NCI-H1417 treated with DMSO at 0.1 percent for 48 hours (cell line): ENCODE data around the gene CTIF.
"Not testable (repeated sequence)": the region's sequence is repeated elsewhere in the genome, so short reads cannot be mapped to it uniquely, and the experiment has no call there.

Experiments used
- DNase-seq: peaks from one replicate; lab custom pipeline; 2025; lab: John Stamatoyannopoulos, UW

The CTIF gene

GRCh38 chr18:48868468-48869466 is 329.9 kb downstream of the CTIF start:
- no peak for DNase-seq

DNA sequence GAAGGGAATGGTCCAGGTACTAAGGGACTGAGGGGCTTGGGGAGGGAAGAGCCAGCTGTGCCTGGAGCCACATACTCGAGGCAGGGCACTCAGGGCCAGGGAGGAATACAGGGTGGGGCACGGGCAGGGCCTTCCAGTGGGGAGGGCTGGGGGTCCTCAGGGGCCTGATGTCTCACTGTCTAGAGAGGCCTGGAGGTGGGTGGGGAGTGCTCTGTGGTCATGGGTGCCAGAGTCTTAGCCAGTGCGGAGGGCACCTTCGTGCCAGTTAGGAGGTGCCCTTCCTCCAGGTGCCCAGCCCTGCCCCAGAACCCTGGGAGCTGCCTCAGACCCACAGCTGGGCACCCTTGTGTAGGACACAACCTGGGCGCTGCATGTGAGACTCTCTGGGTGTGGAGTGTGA is 330.8 kb downstream of the CTIF start:
- no peak for DNase-seq

DNA sequence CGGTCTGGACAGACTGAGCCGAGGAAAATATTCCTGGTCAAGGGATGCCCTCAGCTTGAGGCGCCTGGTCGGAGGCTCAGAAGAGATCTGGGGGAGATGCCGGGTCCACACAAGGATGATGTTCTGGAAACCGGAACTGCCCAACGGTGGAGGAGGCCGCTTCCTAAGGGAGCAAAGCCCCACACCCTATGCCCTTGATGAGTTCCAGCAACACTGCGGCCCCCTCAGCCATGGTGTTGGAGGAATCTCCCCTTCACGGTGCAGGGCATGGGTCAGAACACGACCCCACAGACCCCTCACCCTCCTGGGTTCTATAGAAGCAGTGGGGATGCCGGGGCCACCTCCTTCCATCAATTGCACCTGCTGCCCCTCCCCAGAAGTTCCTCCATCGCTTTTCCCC is 332.1 kb downstream of the CTIF start:
- DNase-seq, result not testable (repeated sequence)

- no peak for DNase-seq
Measured at GRCh38 chr18:48871391-48872166, 332.7 kb downstream of the CTIF start.

DNA sequence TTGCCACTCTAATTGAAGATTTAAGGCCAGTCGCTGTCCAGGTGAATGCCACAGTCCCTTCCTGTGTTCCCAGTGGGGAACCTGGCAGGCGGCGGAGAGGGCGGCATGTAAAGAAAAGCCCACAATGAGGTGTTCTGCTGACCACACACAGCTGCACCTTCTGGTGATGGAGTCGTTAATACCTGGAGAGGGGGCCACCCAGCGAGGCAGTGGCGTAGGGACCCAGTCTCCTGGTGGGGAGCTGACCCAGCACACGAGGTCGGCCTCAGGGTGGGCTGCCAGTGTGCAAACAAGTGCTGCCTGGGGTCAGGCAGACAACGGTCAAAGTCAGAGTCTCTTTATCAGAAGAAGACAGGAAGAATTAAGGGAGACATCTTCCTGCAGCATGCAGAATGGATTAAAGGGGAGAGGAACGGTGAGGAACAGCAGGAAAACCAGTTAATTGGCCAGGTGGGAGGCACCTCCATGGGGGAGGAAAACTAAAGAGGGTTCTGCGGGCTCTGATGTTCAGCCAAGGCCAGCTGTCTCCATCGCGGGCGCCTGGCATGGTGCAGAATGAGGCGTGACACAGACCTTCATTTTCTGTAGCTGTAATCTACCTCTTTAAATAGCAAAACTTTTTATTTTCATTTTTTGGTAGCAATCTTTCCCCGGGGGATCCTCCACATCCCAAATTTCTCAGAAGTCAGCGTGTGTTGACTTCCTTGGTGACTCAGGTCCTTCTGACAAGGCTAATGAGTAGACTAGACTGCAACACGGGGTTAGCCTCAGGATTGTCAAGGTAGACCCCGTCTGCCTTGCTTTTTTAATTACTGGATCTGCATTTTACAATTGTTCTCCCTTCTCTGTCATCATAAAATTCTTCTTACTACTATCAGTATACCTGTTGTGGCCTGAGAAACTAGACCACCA is 333.7 kb downstream of the CTIF start:
- DNase-seq, result no peak

GRCh38 chr18:48874233-48874632 is 335.4 kb downstream of the CTIF start:
- DNase-seq, result no peak

DNA sequence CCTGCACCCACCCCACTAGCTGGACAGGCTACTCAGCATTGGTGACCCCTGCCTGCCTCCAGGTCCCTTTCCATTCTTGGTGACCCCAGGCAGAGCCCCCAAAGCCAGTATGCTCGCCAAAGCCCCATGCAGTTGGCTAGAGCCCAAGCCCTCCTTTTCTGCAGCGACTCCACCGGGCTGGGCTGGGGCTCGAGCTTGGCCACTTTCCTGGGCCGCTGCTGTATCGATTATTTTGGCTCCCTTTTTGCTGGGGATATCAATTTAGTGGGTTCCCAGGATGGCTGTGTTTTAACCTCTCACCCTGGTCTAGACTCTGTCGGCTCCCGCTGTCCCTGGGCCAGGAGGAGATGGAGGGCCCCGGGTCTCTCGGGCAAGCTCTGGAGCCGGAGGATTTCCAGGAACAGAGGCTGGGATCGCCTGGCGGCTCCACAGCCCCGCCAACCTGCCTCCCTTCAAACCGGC is 335.9 kb downstream of the CTIF start:
- DNase-seq, result no peak

DNA sequence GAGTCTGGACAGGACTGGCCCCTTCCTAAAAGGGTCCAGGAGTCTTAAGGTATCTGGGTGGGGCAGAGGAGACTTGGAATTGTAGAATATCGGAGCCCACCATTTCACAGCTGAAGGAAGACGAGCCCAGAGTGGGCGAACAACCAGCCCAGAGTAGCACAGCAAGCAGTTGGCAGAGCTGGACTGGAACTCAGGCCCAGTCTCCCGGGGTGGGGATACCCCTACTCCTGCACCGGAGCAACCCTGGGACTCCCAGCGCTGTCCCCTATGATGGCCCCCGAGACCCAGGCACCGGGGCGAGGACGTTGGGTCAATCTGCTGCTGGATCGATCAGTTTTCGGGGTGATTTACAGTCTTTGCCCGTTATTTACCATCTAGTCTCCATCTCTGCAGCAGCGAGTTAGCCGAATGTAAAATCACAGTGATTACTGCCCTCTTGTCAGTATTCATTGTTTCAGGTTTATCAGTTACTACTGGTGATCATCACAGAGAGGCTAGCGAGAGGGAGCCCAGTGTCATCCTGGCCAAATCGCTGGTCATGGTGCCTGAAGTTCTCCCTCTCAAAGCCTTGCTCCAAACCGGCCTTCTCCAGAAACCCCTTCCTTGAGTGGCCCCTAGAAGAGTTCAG is 336.6 kb downstream of the CTIF start:
- no peak for DNase-seq

- DNase-seq, result no peak
Measured at GRCh38 chr18:48875942-48876511, 337.2 kb downstream of the CTIF start.

GRCh38 chr18:48876590-48876989 is 337.8 kb downstream of the CTIF start:
- DNase-seq, result no peak

GRCh38 chr18:48877941-48878340 is 339.1 kb downstream of the CTIF start:
- no peak for DNase-seq

- DNase-seq, result no peak
Measured at GRCh38 chr18:48878471-48878870, 339.6 kb downstream of the CTIF start.

DNA sequence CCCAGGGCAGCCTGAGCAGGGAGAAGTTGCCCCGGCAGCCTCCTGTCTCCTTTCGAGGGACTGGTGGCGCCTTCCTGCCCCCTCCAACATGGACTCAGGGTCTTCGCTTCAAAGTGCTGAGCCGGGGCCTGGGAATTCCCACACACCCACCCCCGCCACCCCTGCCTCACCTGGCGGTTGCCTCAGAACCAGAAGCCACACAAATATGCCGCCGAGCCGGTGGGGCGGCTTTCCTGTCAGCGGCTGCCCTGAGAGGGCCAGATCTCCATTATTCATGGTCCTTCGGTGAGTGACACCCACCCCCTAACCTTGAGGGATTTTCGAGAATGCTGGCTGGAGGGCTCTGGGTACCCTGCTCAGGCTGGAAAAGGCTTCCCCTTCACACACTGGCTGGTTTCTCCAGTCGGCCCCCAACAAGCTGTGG is 340.2 kb downstream of the CTIF start:
- no peak for DNase-seq

DNA sequence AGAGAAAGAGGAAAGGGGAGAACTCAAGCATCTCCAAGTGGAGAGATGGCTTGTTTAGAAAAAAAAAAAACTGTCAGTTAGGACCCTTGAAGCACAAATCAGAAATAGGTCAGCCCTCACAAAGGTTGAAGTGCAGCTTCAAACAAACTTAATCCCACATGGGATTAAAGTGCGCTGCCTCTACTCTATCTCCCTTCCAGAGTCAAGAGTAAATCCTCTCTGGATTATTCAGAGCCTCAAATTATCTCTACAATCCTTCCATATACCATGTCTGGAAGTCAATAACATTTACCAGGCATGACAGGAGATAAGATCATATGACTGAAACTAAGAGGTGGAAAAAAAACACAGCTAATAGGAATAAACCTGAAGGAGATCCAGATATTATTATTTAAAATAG is 342.1 kb downstream of the CTIF start:
- DNase-seq, result no peak

- no peak for DNase-seq
Measured at GRCh38 chr18:48882379-48882778, 343.5 kb downstream of the CTIF start.

GRCh38 chr18:48884306-48884705 is 345.5 kb downstream of the CTIF start:
- no peak for DNase-seq

- no peak for DNase-seq
Measured at GRCh38 chr18:48884771-48885170, 345.9 kb downstream of the CTIF start.

GRCh38 chr18:48885266-48885923 is 346.6 kb downstream of the CTIF start:
- DNase-seq, result no peak

- DNase-seq, result no peak
Measured at GRCh38 chr18:48885924-48886400, 347.1 kb downstream of the CTIF start.
